ENCODE measurements around the gene EPHA6. TPM values are rescaled to one million over a fixed set of nuclear protein-coding genes. Genes with fewer than 3 reads are reported as not detected.

EPHA6 gene
- total and polyA plus RNA-seq, 7 donors, result 0.58 to 53.5 (median 45.4) TPM; not detected in 2

DNA sequence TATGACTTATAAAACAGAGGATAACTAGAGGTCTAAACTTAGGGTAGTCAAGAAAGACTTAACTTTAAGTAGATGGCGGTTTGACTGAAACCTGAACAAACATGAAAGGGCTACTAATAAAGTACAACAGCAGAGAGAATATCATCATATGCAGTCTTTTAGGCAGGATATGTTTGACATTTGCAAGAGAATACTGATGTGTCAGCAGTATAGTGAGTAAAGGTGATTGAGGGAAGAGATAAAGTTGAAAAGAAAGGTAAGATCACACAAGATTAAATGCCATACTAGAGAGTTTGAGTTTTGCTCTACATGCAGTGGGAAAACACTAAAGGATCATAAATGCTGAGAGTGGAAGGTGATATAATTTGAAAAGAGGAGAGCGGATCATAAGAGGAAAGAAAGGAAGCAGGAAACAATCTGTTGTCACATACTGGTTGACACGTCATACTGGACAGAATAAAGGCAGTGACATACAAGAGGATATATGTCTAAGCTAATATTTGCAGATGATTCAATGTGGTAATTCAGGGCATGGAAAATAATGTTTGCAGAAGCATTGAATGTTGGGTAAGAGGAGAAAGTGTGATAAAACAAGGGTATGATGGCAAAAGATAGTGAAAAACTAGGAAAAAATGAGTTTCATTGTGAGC is 223.0 kb downstream of the EPHA6 start:
- no peak overlapping the region for H3K27ac ChIP-seq
- H3K27me3 ChIP-seq, result no peaks in the 10 kb centered on the region
- no peaks in the 10 kb centered on the region for H3K9me3 ChIP-seq
- 60 to 81% methylated on average over 3 of the region's 3 CpGs for WGBS, 2 donors
- TF ChIP-seq POLR2A (IDR thresholded peaks at IDR 0.05), result no peak
- TF ChIP-seq, protein P1, sequence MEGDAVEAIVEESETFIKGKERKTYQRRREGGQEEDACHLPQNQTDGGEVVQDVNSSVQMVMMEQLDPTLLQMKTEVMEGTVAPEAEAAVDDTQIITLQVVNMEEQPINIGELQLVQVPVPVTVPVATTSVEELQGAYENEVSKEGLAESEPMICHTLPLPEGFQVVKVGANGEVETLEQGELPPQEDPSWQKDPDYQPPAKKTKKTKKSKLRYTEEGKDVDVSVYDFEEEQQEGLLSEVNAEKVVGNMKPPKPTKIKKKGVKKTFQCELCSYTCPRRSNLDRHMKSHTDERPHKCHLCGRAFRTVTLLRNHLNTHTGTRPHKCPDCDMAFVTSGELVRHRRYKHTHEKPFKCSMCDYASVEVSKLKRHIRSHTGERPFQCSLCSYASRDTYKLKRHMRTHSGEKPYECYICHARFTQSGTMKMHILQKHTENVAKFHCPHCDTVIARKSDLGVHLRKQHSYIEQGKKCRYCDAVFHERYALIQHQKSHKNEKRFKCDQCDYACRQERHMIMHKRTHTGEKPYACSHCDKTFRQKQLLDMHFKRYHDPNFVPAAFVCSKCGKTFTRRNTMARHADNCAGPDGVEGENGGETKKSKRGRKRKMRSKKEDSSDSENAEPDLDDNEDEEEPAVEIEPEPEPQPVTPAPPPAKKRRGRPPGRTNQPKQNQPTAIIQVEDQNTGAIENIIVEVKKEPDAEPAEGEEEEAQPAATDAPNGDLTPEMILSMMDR (IDR thresholded peaks at IDR 0.05), result no peak
- TF ChIP-seq POLR2AphosphoS5 (IDR thresholded peaks at IDR 0.05), result no peak
- no peaks in the 10 kb centered on the region for H3K4me1 ChIP-seq
- H3K4me3 ChIP-seq, result no peak overlapping the region
- H3K36me3 ChIP-seq, result no peaks in the 10 kb centered on the region
- no peak for DNase-seq
- intact Hi-C loops (cut with DNase I), result no loop called here

DNA sequence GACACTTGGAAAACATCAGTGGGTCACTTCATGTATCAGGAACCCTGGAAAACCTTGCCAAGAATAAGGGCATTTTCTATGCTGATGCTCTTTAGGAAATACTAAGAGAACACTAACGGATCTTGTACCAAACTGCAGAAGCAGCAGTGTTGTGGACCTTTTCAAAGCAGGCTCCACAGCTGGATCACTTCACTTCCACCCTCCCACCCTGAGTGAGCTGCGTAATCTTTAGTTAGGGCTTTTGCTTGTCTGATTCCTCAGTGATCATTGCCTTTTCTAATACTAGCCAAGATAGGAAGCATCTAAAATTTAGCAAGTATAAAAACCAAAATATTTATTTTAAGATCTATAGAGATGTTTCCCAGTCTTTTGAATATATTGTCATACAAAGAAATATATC is 229.0 kb downstream of the EPHA6 start:
- Histone ChIP-seq H3K36me3 (no peaks in the 10 kb centered on the region), H3K4me3 (no peak overlapping the region), H3K9me3 (no peaks in the 10 kb centered on the region), H3K27me3 (no peaks in the 10 kb centered on the region), H3K27ac (no peak overlapping the region), H3K4me1 (no peaks in the 10 kb centered on the region)
- no peak for TF ChIP-seq POLR2AphosphoS5 (IDR thresholded peaks at IDR 0.05)
- TF ChIP-seq, protein P1 (IDR thresholded peaks at IDR 0.05), result no peak
- TF ChIP-seq EP300 (IDR thresholded peaks at IDR 0.05), result no peak
- TF ChIP-seq POLR2A (IDR thresholded peaks at IDR 0.05), result no peak
- 75 to 79% methylated on average over 2 of the region's 2 CpGs for WGBS, 2 donors
- intact Hi-C loops (cut with DNase I), result no loop called here
- DNase-seq, result no peak

DNA sequence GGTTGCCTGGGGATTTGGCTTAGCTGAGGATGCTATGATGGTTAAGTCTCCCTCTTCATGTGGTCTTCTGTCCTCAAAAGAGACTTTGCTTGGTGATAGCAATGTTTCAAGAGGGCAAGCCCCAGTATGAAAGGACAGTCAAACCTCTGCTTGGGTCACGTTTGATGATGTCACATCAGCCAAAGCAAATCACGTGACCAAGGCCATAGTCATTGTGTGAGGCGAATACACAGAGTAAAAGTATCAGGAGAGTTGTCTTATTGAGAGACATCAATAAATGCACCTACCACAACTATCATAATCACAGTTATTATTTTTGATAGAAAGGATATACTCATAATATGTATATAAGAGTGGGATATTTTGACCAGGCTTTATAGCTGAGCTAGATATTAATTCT is 243.0 kb downstream of the EPHA6 start:
- H3K4me3 ChIP-seq, result no peak overlapping the region
- no peak for TF ChIP-seq POLR2A (IDR thresholded peaks at IDR 0.05)
- TF ChIP-seq POLR2AphosphoS5 (IDR thresholded peaks at IDR 0.05), result no peak
- TF ChIP-seq, protein P1 (IDR thresholded peaks at IDR 0.05), result no peak
- TF ChIP-seq EP300 (IDR thresholded peaks at IDR 0.05), result no peak
- no peaks in the 10 kb centered on the region for H3K27me3 ChIP-seq
- intact Hi-C loops (cut with DNase I), result no loop called here
- WGBS, 2 donors, result 67 to 88% methylated on average over 3 of the region's 3 CpGs
- H3K27ac ChIP-seq, result no peak overlapping the region
- no peaks in the 10 kb centered on the region for H3K36me3 ChIP-seq
- DNase-seq, result no peak
- no peaks in the 10 kb centered on the region for H3K9me3 ChIP-seq
- H3K4me1 ChIP-seq, result peaks cover 0 to 22% (median 0%) of the 10 kb centered on the region in 4 donors

DNA sequence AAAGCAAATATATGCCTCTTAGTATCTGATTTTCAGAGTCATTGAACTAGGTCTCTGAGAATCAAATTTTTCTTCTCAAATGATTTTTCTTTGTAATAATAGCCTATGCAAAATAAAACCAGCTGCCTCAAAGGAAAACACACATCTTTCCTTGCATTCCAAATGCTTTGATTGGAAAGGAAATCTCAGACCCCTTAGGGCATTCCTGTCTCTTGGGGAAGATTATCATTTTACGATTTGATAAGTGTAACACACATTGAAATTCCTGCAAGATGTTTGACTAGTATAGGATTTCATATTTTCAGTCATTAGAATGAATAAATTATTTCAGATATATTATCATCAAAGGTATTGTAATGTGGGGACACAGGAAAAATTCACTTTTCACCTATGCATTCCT is 244.8 kb downstream of the EPHA6 start:
- no peaks in the 10 kb centered on the region for H3K27me3 ChIP-seq
- H3K36me3 ChIP-seq, result no peaks in the 10 kb centered on the region
- peaks cover 0 to 20% (median 0%) of the 10 kb centered on the region in 4 donors for H3K4me1 ChIP-seq
- H3K4me3 ChIP-seq, result no peak overlapping the region
- no peaks in the 10 kb centered on the region for H3K9me3 ChIP-seq
- 84 to 87% methylated on average over 1 of the region's 1 CpG for WGBS, 2 donors
- no peak overlapping the region for H3K27ac ChIP-seq
- TF ChIP-seq, protein P1 (IDR thresholded peaks at IDR 0.05), result no peak
- no peak for TF ChIP-seq POLR2A (IDR thresholded peaks at IDR 0.05)
- no peak for DNase-seq
- intact Hi-C loops (cut with DNase I), result no loop called here

DNA sequence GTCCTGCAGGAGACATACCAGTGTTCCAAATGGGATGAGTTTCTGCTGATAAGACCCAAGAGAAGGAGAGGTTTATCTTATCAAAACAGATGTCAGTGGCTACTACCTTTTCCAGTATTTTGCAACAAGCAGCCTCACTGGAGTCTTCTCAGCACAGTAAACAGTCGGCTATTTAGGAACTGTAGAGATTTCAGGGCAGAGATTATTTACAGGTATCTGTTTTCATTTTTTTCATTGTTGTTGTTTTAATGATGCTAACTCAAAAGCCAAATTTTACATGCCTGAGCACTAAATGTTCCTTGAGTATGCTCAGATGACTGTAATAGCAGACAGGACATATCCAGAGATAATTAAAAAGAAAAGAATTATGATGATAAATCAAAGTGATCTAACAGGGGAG is 252.1 kb downstream of the EPHA6 start:
- H3K27ac ChIP-seq, result no peak overlapping the region
- DNase-seq, result no peak
- WGBS, 2 donors, result 63 to 71% methylated on average over 1 of the region's 1 CpG
- H3K4me1 ChIP-seq, result no peaks in the 10 kb centered on the region
- no peaks in the 10 kb centered on the region for H3K9me3 ChIP-seq
- TF ChIP-seq, protein P1 (IDR thresholded peaks at IDR 0.05), result no peak
- TF ChIP-seq POLR2AphosphoS5 (IDR thresholded peaks at IDR 0.05) (no peak), POLR2A (IDR thresholded peaks at IDR 0.05) (no peak), EP300 (IDR thresholded peaks at IDR 0.05) (no peak)
- H3K36me3 ChIP-seq, result no peaks in the 10 kb centered on the region
- intact Hi-C loops (cut with DNase I), result no loop called here
- H3K27me3 ChIP-seq, result no peaks in the 10 kb centered on the region
- H3K4me3 ChIP-seq, result no peak overlapping the region
